Spleen (tissue), 11 donors: ENCODE results near the gene KPNA3. TPM values are rescaled to one million over a fixed set of nuclear protein-coding genes. Genes with fewer than 3 reads are reported as not detected.
"Not testable (repeated sequence)": the region's sequence is repeated elsewhere in the genome, so short reads cannot be mapped to it uniquely, and the experiment has no call there.

Experiments
- DNase-seq: peaks from one replicate; pipeline ENCODE4 v3.0.0-alpha.2; 2020
- H3K27ac ChIP-seq, 8 donors: fragments of 200-600 bp; sonication (generic) in 7 of 8; 1 replicate in 4 of 8; 2 replicates in 4 of 8; pipeline versions ENCODE4 v1.5.0 to v1.8.0; 2016 to 2021; ENCODE audit warnings: inconsistent platforms in 4 of 8, mild to moderate bottlenecking in 4 of 8, moderate library complexity in 1 of 8
- H3K27me3 ChIP-seq, 7 donors: fragments of 200-600 bp; sonication (generic) in 6 of 7; replicated peaks in 1 of 7; 1 replicate in 4 of 7; 2 replicates in 3 of 7; pipeline versions ENCODE4 v1.5.0 to v1.8.0; 2016 to 2021; ENCODE audit warnings: inconsistent platforms in 3 of 7, mild to moderate bottlenecking in 1 of 7
- H3K36me3 ChIP-seq, 6 donors: fragments of 200-600 bp; sonication (generic) in 5 of 6; 1 replicate in 4 of 6; 2 replicates in 2 of 6; pipeline versions ENCODE4 v1.5.0 to v1.8.0; 2016 to 2021; ENCODE audit warnings: inconsistent platforms in 2 of 6
- H3K4me1 ChIP-seq, 6 donors: fragments of 200-600 bp; sonication (generic) in 5 of 6; 1 replicate in 3 of 6; 2 replicates in 3 of 6; pipeline versions ENCODE4 v1.5.0 to v1.8.0; 2016 to 2021; ENCODE audit warnings: inconsistent platforms in 3 of 6
- H3K4me3 ChIP-seq, 8 donors: fragments of 200-600 bp; sonication (generic) in 7 of 8; 1 replicate in 4 of 8; 2 replicates in 4 of 8; pipeline versions ENCODE4 v1.5.0 to v1.8.0; 2016 to 2021; ENCODE audit warnings: inconsistent platforms in 4 of 8, mild to moderate bottlenecking in 4 of 8, moderate library complexity in 2 of 8
- H3K9me3 ChIP-seq, 8 donors: fragments of 200-600 bp; sonication (generic) in 7 of 8; 1 replicate in 4 of 8; 2 replicates in 4 of 8; pipeline versions ENCODE4 v1.5.0 to v1.8.0; 2016 to 2021; ENCODE audit warnings: inconsistent platforms in 4 of 8
- CTCF ChIP-seq, 11 experiments: fragments of 200-600 bp in 7 of 11; fragments of 450-650 bp in 4 of 11; sonication (generic) in 4 of 11; IDR thresholded peaks in 8 of 11; conservative IDR thresholded peaks in 3 of 11; 1 replicate in 7 of 11; 2 replicates in 4 of 11; pipeline versions ENCODE4 v1.4.0 to v1.8.0; 2016 to 2021; ENCODE audit warnings: antibody characterized with exemption in 11 of 11, inconsistent platforms in 4 of 11, mild to moderate bottlenecking in 1 of 11
- POLR2A ChIP-seq, 3 donors: fragments of 450-650 bp; IDR thresholded peaks; one replicate each; pipeline ENCODE4 v1.5.1; 2017; ENCODE audit warnings: antibody characterized with exemption in 3 of 3, mild to moderate bottlenecking in 1 of 3
- POLR2AphosphoS5 ChIP-seq, 3 donors: sonication (generic); formaldehyde crosslinking; IDR thresholded peaks; one replicate each; pipeline ENCODE4 v1.5.1; 2017; ENCODE audit warnings: antibody characterized with exemption in 3 of 3
- WGBS, 5 donors: extraction: QIAGEN DNeasy Blood & Tissue Kit in 3 of 5; methylation state at CpG; one replicate each; pipeline versions ENCODE4 v1.1.5 to v1.1.7; 2013 to 2018; 5-methylcytosine and 5-hydroxymethylcytosine counted together
- intact Hi-C: fragments of 100-400 bp; cut with DNase I; formaldehyde crosslinking; loops from one replicate; pipeline ENCODE4 v1.15.0; 2023; ENCODE audit warnings: low total_unique reads
- polyA plus RNA-seq, 3 donors: library from polyadenylated mRNA; stranded (reverse); fragments of 200-250 nt; gene quantifications; one replicate each; pipeline ENCODE4 v1.2.1, GENCODE V29; 2013
- total RNA-seq, 7 donors: library from RNA; depleted of rRNA in 3 of 7; stranded (reverse); fragments of >200 nt in 3 of 7; fragmentation: NEBNext Ultra II Directional in 4 of 7; extraction: Animal tissue kit (Norgen Biotek cat#: 25700) in 4 of 7; gene quantifications; one replicate each; pipeline versions ENCODE4 v1.1.0 to v1.2.1, GENCODE V29; 2016 to 2021
- donor health status: healthy with polysubstance abuse.
- donor health status: DM: no; HTN: no; CAD: no; lungs with moderate emphysema.
- donor health status: DM: no; HTN: no; CAD: no.
- donor health status: Bipolar disorder and iron deficiency.
- donor health status: healthy.
- donor health status: DM: no; HTN: no; CAD: no.
- donor health status: DM: yes; HTN: yes; CAD: no.

KPNA3 gene
- total and polyA plus RNA-seq, 10 donors: 9.6 to 26.3 (median 20.6) TPM

GRCh38 chr13:49772828-49773227, 19.7 kb downstream of the KPNA3 start:
- no peak overlapping the region for H3K27ac ChIP-seq
- H3K4me1 ChIP-seq: peaks cover 0 to 40% (median 8%) of the 10 kb centered on the region in 6 donors
- no peaks in the 10 kb centered on the region for H3K27me3 ChIP-seq
- DNase-seq: no peak
- no peaks in the 10 kb centered on the region for H3K36me3 ChIP-seq
- H3K4me3 ChIP-seq: no peak overlapping the region
- TF ChIP-seq POLR2AphosphoS5 (IDR thresholded peaks at IDR 0.05) (no peak), POLR2A (IDR thresholded peaks at IDR 0.05) (no peak), CTCF (IDR thresholded peaks at IDR 0.05 in 8 of 11, conservative IDR thresholded peaks at IDR 0.05 in 3 of 11) (no peak)
- no peaks in the 10 kb centered on the region for H3K9me3 ChIP-seq
- 88 to 92% (median 89%) methylated on average over 2 of the region's 2 CpGs for WGBS, 5 donors
- intact Hi-C loops: no loop called here

GRCh38 chr13:49761811-49762210, 30.7 kb downstream of the KPNA3 start:
- H3K4me3 ChIP-seq, H3K9me3 ChIP-seq, H3K27me3 ChIP-seq, H3K36me3 ChIP-seq, H3K27ac ChIP-seq, DNase-seq, intact Hi-C loops: not testable (repeated sequence)
- WGBS, 5 donors: 93 to 100% (median 94%) methylated on average over 14 to 32 of the region's 32 CpGs
- peaks cover 0 to 23% (median 5%) of the 10 kb centered on the region in 6 donors for H3K4me1 ChIP-seq

- Histone ChIP-seq H3K9me3 (peaks cover 0 to 10% (median 0%) of the 10 kb centered on the region in 8 donors), H3K4me3 (no peak overlapping the region), H3K27ac (no peak overlapping the region), H3K36me3 (peaks cover 0 to 6% (median 0%) of the 10 kb centered on the region in 6 donors), H3K4me1 (peaks cover 0 to 16% (median 5%) of the 10 kb centered on the region in 6 donors), H3K27me3 (no peaks in the 10 kb centered on the region)
- TF ChIP-seq POLR2A (IDR thresholded peaks at IDR 0.05): no peak
- TF ChIP-seq POLR2AphosphoS5 (IDR thresholded peaks at IDR 0.05): no peak
- TF ChIP-seq CTCF (IDR thresholded peaks at IDR 0.05 in 8 of 11, conservative IDR thresholded peaks at IDR 0.05 in 3 of 11): no peak
- intact Hi-C loops: no loop called here
- no peak for DNase-seq
- WGBS, 5 donors: 73 to 92% (median 84%) methylated on average over 5 of the region's 5 CpGs
Observed at GRCh38 chr13:49760558-49760957, 31.9 kb downstream of the KPNA3 start.

- no peak for TF ChIP-seq POLR2A (IDR thresholded peaks at IDR 0.05)
- DNase-seq: no peak
- intact Hi-C loops: no loop called here
- Histone ChIP-seq H3K9me3 (peaks cover 0 to 10% (median 0%) of the 10 kb centered on the region in 8 donors), H3K4me1 (peaks cover 0 to 19% (median 7%) of the 10 kb centered on the region in 6 donors), H3K27me3 (no peaks in the 10 kb centered on the region), H3K4me3 (no peak overlapping the region), H3K36me3 (peaks cover 0 to 6% (median 0%) of the 10 kb centered on the region in 6 donors), H3K27ac (no peak overlapping the region)
- WGBS, 5 donors: 57 to 79% (median 64%) methylated on average over 3 of the region's 3 CpGs
Observed at GRCh38 chr13:49759503-49759902, 33.0 kb downstream of the KPNA3 start.

- Histone ChIP-seq H3K4me3 (no peak overlapping the region), H3K27ac (no peak overlapping the region), H3K36me3 (peaks cover 0 to 6% (median 0%) of the 10 kb centered on the region in 6 donors), H3K27me3 (no peaks in the 10 kb centered on the region), H3K4me1 (peaks cover 0 to 27% (median 10%) of the 10 kb centered on the region in 6 donors), H3K9me3 (peaks cover 0 to 7% (median 0%) of the 10 kb centered on the region in 8 donors)
- intact Hi-C loops: no loop called here
- TF ChIP-seq POLR2AphosphoS5 (IDR thresholded peaks at IDR 0.05): no peak
- no peak for TF ChIP-seq POLR2A (IDR thresholded peaks at IDR 0.05)
- WGBS, 5 donors: 44 to 92% (median 79%) methylated on average over 2 of the region's 2 CpGs
- DNase-seq: no peak
Observed at GRCh38 chr13:49756263-49756662, 36.2 kb downstream of the KPNA3 start.

- Histone ChIP-seq H3K4me3 (no peak overlapping the region), H3K9me3 (no peaks in the 10 kb centered on the region), H3K27me3 (no peaks in the 10 kb centered on the region), H3K36me3 (no peaks in the 10 kb centered on the region), H3K27ac (no peak overlapping the region), H3K4me1 (peaks cover 0 to 18% (median 7%) of the 10 kb centered on the region in 6 donors)
- intact Hi-C loops: no loop called here
- no peak for TF ChIP-seq CTCF (IDR thresholded peaks at IDR 0.05 in 8 of 11, conservative IDR thresholded peaks at IDR 0.05 in 3 of 11)
- no peak for TF ChIP-seq POLR2AphosphoS5 (IDR thresholded peaks at IDR 0.05)
- TF ChIP-seq POLR2A (IDR thresholded peaks at IDR 0.05): no peak
- WGBS, 5 donors: 87 to 97% (median 92%) methylated on average over 4 of the region's 4 CpGs
- no peak for DNase-seq
Observed at GRCh38 chr13:49754146-49754545, 38.3 kb downstream of the KPNA3 start.
